OCI-LY1 (cell line): Measurements from ENCODE around the gene GET3.
A peak's percentile ranks its signal among the peaks of the same experiment; 100 is the strongest.

Experiments
- H2AFZ ChIP-seq: fragments of 200-600 bp; sonication (generic), shearing (Covaris generic); 2 replicates; pipeline ENCODE4 v1.6.0; 2014; ENCODE audit warnings: antibody characterized with exemption, mild to moderate bottlenecking, low read length
- H3F3A ChIP-seq: fragments of 200-600 bp; sonication (generic), shearing (Covaris generic); 2 replicates; pipeline ENCODE4 v1.6.0; 2014; ENCODE audit warnings: mild to moderate bottlenecking, antibody characterized with exemption, low read length, moderate library complexity; ENCODE audit not compliant: insufficient read depth
- H3K27ac ChIP-seq: fragments of 200-600 bp; sonication (generic); 2 replicates; pipeline ENCODE4 v1.5.1; 2014; ENCODE audit warnings: low read length, mixed run types, mild to moderate bottlenecking, low read depth; ENCODE audit not compliant: poor library complexity, severe bottlenecking
- H3K27me3 ChIP-seq: fragments of 200-600 bp; sonication (generic); 2 replicates; pipeline ENCODE4 v1.6.0; 2014; ENCODE audit warnings: antibody characterized with exemption, mild to moderate bottlenecking, low read length, moderate library complexity; ENCODE audit not compliant: insufficient read depth
- H3K36me3 ChIP-seq: fragments of 200-600 bp; sonication (generic); 2 replicates; pipeline ENCODE4 v1.6.1; 2014; ENCODE audit warnings: mild to moderate bottlenecking, antibody characterized with exemption, low read length, moderate library complexity, mixed read lengths; ENCODE audit not compliant: insufficient read depth
- H3K4me1 ChIP-seq: fragments of 200-600 bp; sonication (generic); 2 replicates; pipeline ENCODE4 v1.5.1; 2014; ENCODE audit warnings: mild to moderate bottlenecking, low read length, moderate library complexity; ENCODE audit not compliant: insufficient read depth, severe bottlenecking
- H3K4me2 ChIP-seq: fragments of 200-600 bp; sonication (generic), shearing (Covaris generic); 2 replicates; pipeline ENCODE4 v1.6.1; 2014; ENCODE audit warnings: low read length
- H3K4me3 ChIP-seq: fragments of 200-600 bp; sonication (generic); 2 replicates; pipeline ENCODE4 v1.5.1; 2014; ENCODE audit warnings: low read length, low read depth, mild to moderate bottlenecking, mixed read lengths; ENCODE audit not compliant: poor library complexity, severe bottlenecking
- H3K79me2 ChIP-seq: fragments of 200-600 bp; shearing (Covaris generic); 2 replicates; pipeline ENCODE4 v1.6.1; 2016; ENCODE audit warnings: mixed run types, low read length, mixed read lengths; ENCODE audit not compliant: insufficient read depth
- H3K9ac ChIP-seq: fragments of 200-600 bp; sonication (generic), shearing (Covaris generic); 2 replicates; pipeline ENCODE4 v1.6.1; 2014; ENCODE audit warnings: mild to moderate bottlenecking, low read length, mixed read lengths
- H3K9me2 ChIP-seq: fragments of 200-600 bp; sonication (generic), shearing (Covaris generic); 2 replicates; pipeline ENCODE4 v1.6.1; 2014; ENCODE audit warnings: low read depth, mild to moderate bottlenecking, low read length, mixed read lengths
- H3K9me3 ChIP-seq: fragments of 200-600 bp; shearing (Covaris generic); 2 replicates; pipeline ENCODE4 v1.6.1; 2014; ENCODE audit warnings: low read length, mixed read lengths
- H4K20me1 ChIP-seq: fragments of 200-600 bp; sonication (generic), shearing (Covaris generic); 2 replicates; pipeline ENCODE4 v1.6.0; 2016; ENCODE audit warnings: mild to moderate bottlenecking, low read length; ENCODE audit not compliant: insufficient read depth
- EZH2 ChIP-seq: fragments of 200-600 bp; sonication (generic), shearing (Covaris generic); IDR thresholded peaks from 2 replicates; pipeline ENCODE4 v1.8.0; 2017; ENCODE audit warnings: borderline replicate concordance, mixed run types, mild to moderate bottlenecking, antibody characterized with exemption, low read length, moderate library complexity, mixed read lengths
- TF ChIP-seq, protein P1 (sequence below): fragments of 200-600 bp; sonication (generic), shearing (Covaris generic); IDR thresholded peaks from 2 replicates; pipeline ENCODE4 v1.5.1; 2017; ENCODE audit warnings: mild to moderate bottlenecking, antibody characterized with exemption, low read length, moderate library complexity, mixed read lengths

GET3 gene

DNA sequence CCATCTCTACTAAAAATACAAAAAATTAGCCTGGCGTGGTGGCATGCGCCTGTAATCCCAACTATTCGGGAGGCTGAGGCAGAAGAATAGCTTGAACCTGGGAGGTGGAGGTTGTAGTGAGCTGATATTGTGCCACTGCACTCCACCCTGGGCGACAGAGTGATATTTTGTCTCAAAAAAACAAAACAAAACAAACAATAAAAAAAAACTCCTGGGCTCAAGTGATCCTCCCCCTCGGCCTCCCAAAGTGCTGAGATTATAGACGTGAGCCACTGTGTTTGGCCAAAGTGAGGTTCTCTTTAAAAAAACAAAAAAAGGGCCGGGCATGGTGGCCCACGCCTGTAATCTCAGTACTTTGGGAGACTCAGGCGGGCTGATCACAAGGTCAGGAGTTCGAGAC is 50.2 kb downstream of the GET3 start:
- H3K9ac ChIP-seq: no peak overlapping the region
- no peak overlapping the region for H3K4me3 ChIP-seq
- H3K27me3 ChIP-seq: no peaks in the 10 kb centered on the region
- H3K36me3 ChIP-seq: no peaks in the 10 kb centered on the region
- TF ChIP-seq EZH2: no peak
- TF ChIP-seq, protein P1, sequence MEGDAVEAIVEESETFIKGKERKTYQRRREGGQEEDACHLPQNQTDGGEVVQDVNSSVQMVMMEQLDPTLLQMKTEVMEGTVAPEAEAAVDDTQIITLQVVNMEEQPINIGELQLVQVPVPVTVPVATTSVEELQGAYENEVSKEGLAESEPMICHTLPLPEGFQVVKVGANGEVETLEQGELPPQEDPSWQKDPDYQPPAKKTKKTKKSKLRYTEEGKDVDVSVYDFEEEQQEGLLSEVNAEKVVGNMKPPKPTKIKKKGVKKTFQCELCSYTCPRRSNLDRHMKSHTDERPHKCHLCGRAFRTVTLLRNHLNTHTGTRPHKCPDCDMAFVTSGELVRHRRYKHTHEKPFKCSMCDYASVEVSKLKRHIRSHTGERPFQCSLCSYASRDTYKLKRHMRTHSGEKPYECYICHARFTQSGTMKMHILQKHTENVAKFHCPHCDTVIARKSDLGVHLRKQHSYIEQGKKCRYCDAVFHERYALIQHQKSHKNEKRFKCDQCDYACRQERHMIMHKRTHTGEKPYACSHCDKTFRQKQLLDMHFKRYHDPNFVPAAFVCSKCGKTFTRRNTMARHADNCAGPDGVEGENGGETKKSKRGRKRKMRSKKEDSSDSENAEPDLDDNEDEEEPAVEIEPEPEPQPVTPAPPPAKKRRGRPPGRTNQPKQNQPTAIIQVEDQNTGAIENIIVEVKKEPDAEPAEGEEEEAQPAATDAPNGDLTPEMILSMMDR: no peak
- no peaks in the 10 kb centered on the region for H3K9me3 ChIP-seq
- H3K27ac ChIP-seq: peak overlapping the region; percentile 74
- H3K4me2 ChIP-seq: no peak overlapping the region
- H3F3A ChIP-seq: no peaks in the 10 kb centered on the region
- no peaks in the 10 kb centered on the region for H3K79me2 ChIP-seq
- no peaks in the 10 kb centered on the region for H4K20me1 ChIP-seq
- no peaks in the 10 kb centered on the region for H3K9me2 ChIP-seq
- H3K4me1 ChIP-seq: peaks cover 71% of the 10 kb centered on the region
- no peak overlapping the region for H2AFZ ChIP-seq

DNA sequence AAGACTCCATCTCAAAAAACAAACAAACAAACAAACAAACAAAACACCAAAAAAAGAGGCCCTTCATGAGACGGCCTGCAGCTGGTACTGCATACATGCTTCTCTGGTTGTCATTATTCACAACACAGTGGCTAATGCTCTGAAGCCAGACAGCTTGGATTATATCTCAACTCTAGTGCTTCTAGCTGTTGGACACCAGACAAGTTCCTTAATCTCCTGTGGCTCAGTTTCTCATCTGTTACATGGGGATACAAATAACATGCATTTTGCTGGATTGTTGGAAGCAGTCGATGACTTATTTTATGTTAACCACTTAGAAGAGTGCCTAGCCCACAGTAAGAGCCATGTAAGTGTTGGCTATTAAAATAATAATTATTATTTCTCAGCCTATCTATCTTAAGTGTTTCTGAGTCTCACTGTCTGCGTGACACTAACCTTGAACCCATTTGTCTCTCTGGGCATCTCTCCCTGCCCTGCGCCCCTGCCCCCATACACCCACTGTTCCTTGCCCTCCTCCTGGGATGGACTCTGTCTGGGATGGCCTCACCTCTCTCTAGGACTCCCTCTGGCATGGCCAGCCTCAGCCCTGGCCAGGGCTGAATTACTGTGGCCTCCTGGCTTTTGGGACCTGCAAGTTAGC is 50.9 kb downstream of the GET3 start:
- H3K9ac ChIP-seq: no peak overlapping the region; the same call in 1 of the 2 replicates
- peaks cover 64% of the 10 kb centered on the region for H3K4me1 ChIP-seq
- H3K36me3 ChIP-seq: no peaks in the 10 kb centered on the region
- H3K79me2 ChIP-seq: no peaks in the 10 kb centered on the region
- H3K27ac ChIP-seq: peak overlapping the region; percentile 79
- H3K9me3 ChIP-seq: no peaks in the 10 kb centered on the region
- H3F3A ChIP-seq: no peaks in the 10 kb centered on the region
- no peak overlapping the region; the same call in 1 of the 2 replicates for H3K4me2 ChIP-seq
- no peak overlapping the region for H3K4me3 ChIP-seq
- H2AFZ ChIP-seq: no peak overlapping the region
- H4K20me1 ChIP-seq: no peaks in the 10 kb centered on the region
- H3K9me2 ChIP-seq: no peaks in the 10 kb centered on the region
- no peak for TF ChIP-seq EZH2
- TF ChIP-seq, protein P1: no peak
- H3K27me3 ChIP-seq: no peaks in the 10 kb centered on the region

- peaks cover 58% of the 10 kb centered on the region for H3K4me1 ChIP-seq
- no peaks in the 10 kb centered on the region for H3K36me3 ChIP-seq
- H3K9me3 ChIP-seq: no peaks in the 10 kb centered on the region
- peak overlapping the region; percentile 77 for H3K4me2 ChIP-seq
- no peaks in the 10 kb centered on the region for H3K27me3 ChIP-seq
- peak overlapping the region; percentile 44; the same call in 1 of the 2 replicates for H3K9ac ChIP-seq
- no peaks in the 10 kb centered on the region for H3F3A ChIP-seq
- no peak for TF ChIP-seq EZH2
- TF ChIP-seq, protein P1: no peak
- H3K27ac ChIP-seq: peak overlapping the region; percentile 79
- no peaks in the 10 kb centered on the region for H3K79me2 ChIP-seq
- H4K20me1 ChIP-seq: no peaks in the 10 kb centered on the region
- H2AFZ ChIP-seq: no peak overlapping the region
- H3K4me3 ChIP-seq: peak overlapping the region; percentile 76
- no peaks in the 10 kb centered on the region for H3K9me2 ChIP-seq
These were observed 51.4 kb downstream of the GET3 start for GRCh38 chr19:12788682-12789097.
